ENCODE data around the gene VAV1.

- TF ChIP-seq CTCF (IDR thresholded peaks at IDR 0.05) (no peak), ZFX (IDR thresholded peaks at IDR 0.05; ENCODE audit: borderline replicate concordance) (no peak)
Observed at GRCh38 chr19:6744381-6745301, 27.9 kb upstream of the VAV1 start.
